Nephron (organoid): ENCODE measurements around the gene PDHX.

Experiments
- H3K27ac Mint-ChIP-seq, 3 experiments: 2 replicates each; pipeline ENCODE4 v1.8.0; 2020; ENCODE audit warnings: mixed read lengths in 3 of 3, mild to moderate bottlenecking in 2 of 3, moderate library complexity in 1 of 3
- H3K27me3 Mint-ChIP-seq: 2 replicates; pipeline ENCODE4 v1.8.0; 2021; ENCODE audit warnings: low read depth, mild to moderate bottlenecking, moderate library complexity, mixed read lengths
- H3K36me3 Mint-ChIP-seq: 2 replicates; pipeline ENCODE4 v1.8.0; 2020; ENCODE audit warnings: low read depth, mixed read lengths
- H3K4me1 Mint-ChIP-seq: 2 replicates; pipeline ENCODE4 v1.8.0; 2020; ENCODE audit warnings: mixed read lengths
- H3K4me3 Mint-ChIP-seq, 3 experiments: 2 replicates each; pipeline ENCODE4 v1.8.0; 2020; ENCODE audit warnings: mild to moderate bottlenecking in 3 of 3, mixed read lengths in 3 of 3, moderate library complexity in 2 of 3
- H3K9me3 Mint-ChIP-seq: 2 replicates; pipeline ENCODE4 v1.8.0; 2020; ENCODE audit warnings: mixed read lengths
- CTCF ChIP-seq, 3 experiments: fragments of 200-600 bp; sonication (generic); IDR thresholded peaks; one replicate each; pipeline ENCODE4 v1.5.0; 2021; ENCODE audit warnings: antibody characterized with exemption in 3 of 3; ENCODE audit not compliant: unreplicated experiment in 3 of 3

The PDHX gene

GRCh38 chr11:34938611-34939010 lies 22.2 kb downstream of the PDHX start:
- H3K9me3 Mint-ChIP-seq = peaks cover 4% of the 10 kb centered on the region
- no peak for TF ChIP-seq CTCF (IDR thresholded peaks at IDR 0.05; ENCODE audit: unreplicated experiment in 3 of 3)
- H3K27me3 Mint-ChIP-seq = no peaks in the 10 kb centered on the region
- H3K4me1 Mint-ChIP-seq = no peaks in the 10 kb centered on the region
- no peak overlapping the region for H3K27ac Mint-ChIP-seq
- H3K4me3 Mint-ChIP-seq = no peak overlapping the region
- H3K36me3 Mint-ChIP-seq = peaks cover 41% of the 10 kb centered on the region

- no peaks in the 10 kb centered on the region for H3K27me3 Mint-ChIP-seq
- no peak overlapping the region for H3K27ac Mint-ChIP-seq
- H3K4me3 Mint-ChIP-seq = no peak overlapping the region
- H3K36me3 Mint-ChIP-seq = peaks cover 48% of the 10 kb centered on the region
- H3K9me3 Mint-ChIP-seq = peaks cover 9% of the 10 kb centered on the region
- no peaks in the 10 kb centered on the region for H3K4me1 Mint-ChIP-seq
- no peak for TF ChIP-seq CTCF (IDR thresholded peaks at IDR 0.05; ENCODE audit: unreplicated experiment in 3 of 3)
Measured at GRCh38 chr11:34940026-34940677, 23.7 kb downstream of the PDHX start.

GRCh38 chr11:34941688-34942087 lies 25.3 kb downstream of the PDHX start:
- Mint-ChIP-seq H3K27me3 (no peaks in the 10 kb centered on the region), H3K9me3 (peaks cover 11% of the 10 kb centered on the region), H3K4me3 (no peak overlapping the region), H3K36me3 (peaks cover 52% of the 10 kb centered on the region), H3K4me1 (no peaks in the 10 kb centered on the region), H3K27ac (no peak overlapping the region)
- TF ChIP-seq CTCF (IDR thresholded peaks at IDR 0.05; ENCODE audit: unreplicated experiment in 3 of 3) = no peak

- no peaks in the 10 kb centered on the region for H3K27me3 Mint-ChIP-seq
- H3K27ac Mint-ChIP-seq = no peak overlapping the region
- H3K4me1 Mint-ChIP-seq = no peaks in the 10 kb centered on the region
- peaks cover 11% of the 10 kb centered on the region for H3K9me3 Mint-ChIP-seq
- no peak overlapping the region for H3K4me3 Mint-ChIP-seq
- H3K36me3 Mint-ChIP-seq = peaks cover 60% of the 10 kb centered on the region
- no peak for TF ChIP-seq CTCF (IDR thresholded peaks at IDR 0.05; ENCODE audit: unreplicated experiment in 3 of 3)
Measured at GRCh38 chr11:34944692-34945091, 28.3 kb downstream of the PDHX start.

- Mint-ChIP-seq H3K27ac (no peak overlapping the region), H3K4me1 (no peaks in the 10 kb centered on the region), H3K4me3 (no peak overlapping the region), H3K36me3 (peaks cover 55% of the 10 kb centered on the region), H3K9me3 (peaks cover 9% of the 10 kb centered on the region), H3K27me3 (no peaks in the 10 kb centered on the region)
- no peak for TF ChIP-seq CTCF (IDR thresholded peaks at IDR 0.05; ENCODE audit: unreplicated experiment in 3 of 3)
Measured at GRCh38 chr11:34948696-34949095, 32.3 kb downstream of the PDHX start.

- H3K4me3 Mint-ChIP-seq = no peak overlapping the region
- peaks cover 4% of the 10 kb centered on the region for H3K9me3 Mint-ChIP-seq
- no peak overlapping the region for H3K27ac Mint-ChIP-seq
- H3K36me3 Mint-ChIP-seq = peaks cover 37% of the 10 kb centered on the region
- H3K27me3 Mint-ChIP-seq = no peaks in the 10 kb centered on the region
- no peak for TF ChIP-seq CTCF (IDR thresholded peaks at IDR 0.05; ENCODE audit: unreplicated experiment in 3 of 3)
- H3K4me1 Mint-ChIP-seq = no peaks in the 10 kb centered on the region
Measured at GRCh38 chr11:34953955-34954354, 37.5 kb downstream of the PDHX start.
